PC-3 (cell line): ENCODE data around the gene SAMD11. TPM values are rescaled to one million over a fixed set of nuclear protein-coding genes. Genes with fewer than 3 reads are reported as not detected.

Experiments
- ATAC-seq: fragments of 200-7000 bp; cut with Tn5 transposase; 2 replicates; pipeline ENCODE4 v1.9.1; 2020; ENCODE audit warnings: mild to moderate bottlenecking, moderate library complexity
- BruUV-seq: library from RNA; stranded (reverse); fragments of 400-500 nt; replicated peaks from 2 replicates; lab custom pipeline; 2021; lab: Mats Ljungman, UMichigan
- CTCF ChIA-PET: fragments of 300-600 bp; sonication (Branson Sonifier 250); formaldehyde crosslinking; loops from one replicate; lab custom pipeline; 2022; ENCODE audit warnings: antibody characterized with exemption; lab: Charles Lee
- POLR2A ChIA-PET: fragments of 300-600 bp; sonication (Branson Sonifier 250); formaldehyde crosslinking; loops from one replicate; lab custom pipeline; 2022; ENCODE audit warnings: antibody characterized with exemption; ENCODE audit not compliant: unreplicated experiment; lab: Charles Lee
- DNase-seq: peaks from one replicate; pipeline ENCODE4 v3.0.0-alpha.2; 2015
- H2AFZ ChIP-seq: fragments of 300-600 bp; sonication (generic); 2 replicates; pipeline ENCODE4 v1.6.0; 2016; ENCODE audit warnings: antibody characterized with exemption, low read length
- H3F3A ChIP-seq: fragments of 300-600 bp; sonication (generic); one replicate; pipeline ENCODE4 v1.6.0; 2017; ENCODE audit warnings: antibody characterized with exemption, low read length, control low read depth, mild to moderate bottlenecking; ENCODE audit not compliant: unreplicated experiment
- H3K27ac ChIP-seq: fragments of 300-600 bp; sonication (generic); 2 replicates; pipeline ENCODE4 v1.5.1; 2016; ENCODE audit warnings: mild to moderate bottlenecking, low read length
- H3K27me3 ChIP-seq: fragments of 300-600 bp; sonication (generic); 2 replicates; pipeline ENCODE4 v1.6.1; 2016; ENCODE audit warnings: low read length, mixed read lengths
- H3K36me3 ChIP-seq: fragments of 300-600 bp; sonication (generic); 2 replicates; pipeline ENCODE4 v1.6.1; 2016; ENCODE audit warnings: low read depth, mixed run types, low read length, mixed read lengths
- H3K4me1 ChIP-seq: fragments of 300-600 bp; sonication (generic); 2 replicates; pipeline ENCODE4 v1.5.1; 2016; ENCODE audit warnings: low read length; ENCODE audit not compliant: insufficient read depth
- H3K4me2 ChIP-seq: fragments of 300-600 bp; sonication (generic); 2 replicates; pipeline ENCODE4 v1.6.0; 2016; ENCODE audit warnings: low read length
- H3K4me3 ChIP-seq: fragments of 300-600 bp; sonication (generic); 2 replicates; pipeline ENCODE4 v1.5.1; 2016; ENCODE audit warnings: mild to moderate bottlenecking, low read length, mixed read lengths
- H3K79me2 ChIP-seq: fragments of 300-600 bp; sonication (generic); 2 replicates; pipeline ENCODE4 v1.6.1; 2017; ENCODE audit warnings: low read length, mixed read lengths
- H3K9ac ChIP-seq: fragments of 300-600 bp; sonication (generic); 2 replicates; pipeline ENCODE4 v1.6.0; 2016; ENCODE audit warnings: mild to moderate bottlenecking, low read length
- H3K9me2 ChIP-seq: fragments of 300-600 bp; sonication (generic); replicated peaks from 2 replicates; pipeline ENCODE4 v1.6.1; 2016; ENCODE audit warnings: mixed run types, low read length, mixed read lengths
- H3K9me3 ChIP-seq: fragments of 300-600 bp; sonication (generic); 2 replicates; pipeline ENCODE4 v1.6.1; 2016; ENCODE audit warnings: low read length, mixed read lengths
- H4K20me1 ChIP-seq: fragments of 300-600 bp; sonication (generic); 2 replicates; pipeline ENCODE4 v1.6.1; 2016; ENCODE audit warnings: low read length, mixed read lengths
- EZH2 ChIP-seq: fragments of 300-600 bp; sonication (generic); IDR thresholded peaks from one replicate; pipeline ENCODE4 v1.6.1; 2017; ENCODE audit warnings: antibody characterized with exemption, mild to moderate bottlenecking, low read length; ENCODE audit not compliant: unreplicated experiment
- EZH2phosphoT487 ChIP-seq: fragments of 300-600 bp; sonication (generic); IDR thresholded peaks from 2 replicates; pipeline ENCODE4 v1.6.1; 2018; ENCODE audit warnings: mild to moderate bottlenecking, antibody characterized with exemption, low read length, borderline replicate concordance
- intact Hi-C: fragments of 100-400 bp; cut with micrococcal nuclease; formaldehyde crosslinking; loops from 2 replicates; pipeline ENCODE4 v1.9.0; 2023
- total RNA-seq: library from RNA; depleted of rRNA; stranded (reverse); fragments of >200 nt; gene quantifications from 2 replicates; pipeline ENCODE4 v1.2.3, GENCODE V29; 2014
- TF ChIP-seq, protein P1 (sequence below): fragments of 300-600 bp; sonication (generic); conservative IDR thresholded peaks from 2 replicates; pipeline ENCODE4 v1.5.1; 2017; ENCODE audit warnings: antibody characterized with exemption, low read depth, mild to moderate bottlenecking, low read length

Gene SAMD11
- total RNA-seq, 1 experiment from 2014 or later: 5.8 TPM

DNA sequence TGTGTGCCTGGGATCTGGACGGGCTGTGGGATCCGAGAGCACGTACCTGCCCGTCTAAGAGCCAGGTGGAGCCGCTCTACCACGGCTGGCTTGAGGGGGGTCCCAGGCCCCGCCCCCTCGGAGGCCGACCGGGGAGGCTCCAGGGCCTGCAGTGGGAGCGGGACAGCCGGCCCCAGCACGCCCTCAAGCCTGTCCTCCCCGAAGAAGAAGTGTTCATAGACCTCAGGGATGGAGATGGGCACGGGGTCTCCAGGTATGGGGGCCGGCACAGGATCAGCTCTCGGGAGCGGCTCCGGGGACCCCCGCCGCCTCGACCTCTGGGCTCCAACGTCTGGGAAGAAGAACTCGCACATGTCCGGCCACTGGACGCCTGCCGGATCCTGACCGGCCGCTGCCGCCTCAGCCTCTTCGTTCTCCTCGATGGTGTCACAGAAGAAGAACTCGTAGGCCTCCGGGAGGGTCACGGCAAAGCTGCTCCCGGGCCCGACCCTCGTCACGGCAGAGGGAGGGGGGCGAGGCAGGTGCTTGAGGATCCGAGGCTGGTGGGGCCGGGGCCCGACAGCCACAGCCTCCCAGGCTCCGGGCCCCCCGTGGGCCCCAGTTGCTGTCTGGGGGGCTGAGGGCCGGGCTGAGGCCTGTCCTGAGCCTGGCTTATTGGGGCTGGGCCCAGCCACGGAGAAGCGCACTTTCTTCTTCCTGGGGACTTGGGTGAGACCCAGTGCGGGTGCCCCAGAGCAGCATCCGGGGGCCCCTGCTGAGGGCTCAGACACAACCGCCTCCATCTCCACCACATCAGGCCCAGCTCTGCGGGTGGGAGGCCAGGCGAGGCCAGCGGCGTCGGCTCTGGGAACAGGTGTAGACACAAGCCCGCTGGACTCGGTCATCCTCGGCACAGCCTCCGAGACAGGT is 55.4 kb downstream of the SAMD11 start:
- intact Hi-C loops: no loop called here
- no peak overlapping the region for H3K4me2 ChIP-seq
- DNase-seq (no peak), ATAC-seq (no peak)
- peaks cover 11% of the 10 kb centered on the region for H3K27me3 ChIP-seq
- no peak overlapping the region for H2AFZ ChIP-seq
- TF ChIP-seq, protein P1, sequence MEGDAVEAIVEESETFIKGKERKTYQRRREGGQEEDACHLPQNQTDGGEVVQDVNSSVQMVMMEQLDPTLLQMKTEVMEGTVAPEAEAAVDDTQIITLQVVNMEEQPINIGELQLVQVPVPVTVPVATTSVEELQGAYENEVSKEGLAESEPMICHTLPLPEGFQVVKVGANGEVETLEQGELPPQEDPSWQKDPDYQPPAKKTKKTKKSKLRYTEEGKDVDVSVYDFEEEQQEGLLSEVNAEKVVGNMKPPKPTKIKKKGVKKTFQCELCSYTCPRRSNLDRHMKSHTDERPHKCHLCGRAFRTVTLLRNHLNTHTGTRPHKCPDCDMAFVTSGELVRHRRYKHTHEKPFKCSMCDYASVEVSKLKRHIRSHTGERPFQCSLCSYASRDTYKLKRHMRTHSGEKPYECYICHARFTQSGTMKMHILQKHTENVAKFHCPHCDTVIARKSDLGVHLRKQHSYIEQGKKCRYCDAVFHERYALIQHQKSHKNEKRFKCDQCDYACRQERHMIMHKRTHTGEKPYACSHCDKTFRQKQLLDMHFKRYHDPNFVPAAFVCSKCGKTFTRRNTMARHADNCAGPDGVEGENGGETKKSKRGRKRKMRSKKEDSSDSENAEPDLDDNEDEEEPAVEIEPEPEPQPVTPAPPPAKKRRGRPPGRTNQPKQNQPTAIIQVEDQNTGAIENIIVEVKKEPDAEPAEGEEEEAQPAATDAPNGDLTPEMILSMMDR: no peak
- TF ChIP-seq EZH2phosphoT487: no peak
- TF ChIP-seq EZH2: no peak
- no peaks in the 10 kb centered on the region for H3F3A ChIP-seq
- peaks cover 32% of the 10 kb centered on the region for H3K4me1 ChIP-seq
- H4K20me1 ChIP-seq: no peaks in the 10 kb centered on the region
- no peaks in the 10 kb centered on the region for H3K36me3 ChIP-seq
- no TSS peak for BruUV-seq
- no peak overlapping the region for H3K9ac ChIP-seq
- H3K4me3 ChIP-seq: no peak overlapping the region
- H3K9me2 ChIP-seq: no peaks in the 10 kb centered on the region
- POLR2A ChIA-PET: no interaction called here
- no peak overlapping the region for H3K27ac ChIP-seq
- CTCF ChIA-PET: no interaction called here
- H3K9me3 ChIP-seq: no peaks in the 10 kb centered on the region
- no peaks in the 10 kb centered on the region for H3K79me2 ChIP-seq

DNA sequence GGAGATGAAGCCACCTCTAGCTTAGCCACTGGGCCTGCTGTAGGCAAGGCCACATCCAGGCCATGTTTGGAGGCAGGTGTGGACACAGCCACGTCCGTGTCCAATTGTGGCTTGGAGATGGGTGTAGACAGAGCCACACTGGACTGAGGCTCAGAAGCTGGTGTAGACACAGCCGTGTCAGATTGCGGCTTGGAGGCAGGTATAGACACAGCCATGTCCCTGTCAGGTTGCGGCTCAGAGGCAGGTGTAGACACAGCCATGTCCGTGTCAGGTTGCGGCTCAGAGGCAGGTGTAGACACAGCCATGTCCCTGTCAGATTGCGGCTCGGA is 56.0 kb downstream of the SAMD11 start:
- DNase-seq: no peak
- H3K4me3 ChIP-seq: no peak overlapping the region
- intact Hi-C loops: no loop called here
- H3K36me3 ChIP-seq: no peaks in the 10 kb centered on the region
- H3K9me2 ChIP-seq: no peaks in the 10 kb centered on the region
- H3K27me3 ChIP-seq: peaks cover 11% of the 10 kb centered on the region
- CTCF ChIA-PET: no interaction called here
- no peak for TF ChIP-seq EZH2
- TF ChIP-seq, protein P1: no peak
- TF ChIP-seq EZH2phosphoT487: no peak
- BruUV-seq: no TSS peak
- no peaks in the 10 kb centered on the region for H3K9me3 ChIP-seq
- no peak overlapping the region for H2AFZ ChIP-seq
- no peak overlapping the region for H3K27ac ChIP-seq
- no peaks in the 10 kb centered on the region for H4K20me1 ChIP-seq
- ATAC-seq: no peak
- H3K4me1 ChIP-seq: peaks cover 32% of the 10 kb centered on the region
- no peak overlapping the region for H3K4me2 ChIP-seq
- H3F3A ChIP-seq: no peaks in the 10 kb centered on the region
- POLR2A ChIA-PET: no interaction called here
- H3K79me2 ChIP-seq: no peaks in the 10 kb centered on the region
- H3K9ac ChIP-seq: no peak overlapping the region

DNA sequence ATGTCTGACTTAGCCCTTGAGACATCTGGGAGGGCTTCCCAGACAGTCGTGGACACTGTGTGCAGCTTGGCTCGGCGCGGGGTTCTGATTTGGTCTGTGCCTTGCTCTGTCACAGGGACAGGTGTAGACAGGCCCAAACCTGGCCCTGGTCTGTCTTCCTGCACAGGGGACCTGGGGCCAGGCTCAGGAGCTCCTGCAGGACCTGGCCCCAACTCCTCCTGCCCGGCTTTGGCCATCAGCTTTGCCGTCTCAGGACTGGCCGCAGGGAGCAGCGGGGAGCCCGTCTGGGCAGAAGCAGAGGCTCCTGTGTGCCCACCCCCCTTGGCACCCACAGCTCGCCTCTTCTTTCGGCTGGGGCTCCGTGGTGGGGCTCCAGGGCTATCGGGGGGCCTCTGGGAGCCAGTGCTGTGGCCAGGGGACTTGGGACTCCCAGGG is 56.4 kb downstream of the SAMD11 start:
- Histone ChIP-seq H3F3A (no peaks in the 10 kb centered on the region), H3K4me3 (no peak overlapping the region), H3K27ac (no peak overlapping the region), H4K20me1 (no peaks in the 10 kb centered on the region), H3K9me3 (no peaks in the 10 kb centered on the region), H3K79me2 (no peaks in the 10 kb centered on the region), H3K36me3 (no peaks in the 10 kb centered on the region), H3K9me2 (no peaks in the 10 kb centered on the region), H3K9ac (no peak overlapping the region), H3K4me2 (no peak overlapping the region), H3K27me3 (peaks cover 11% of the 10 kb centered on the region), H3K4me1 (peaks cover 32% of the 10 kb centered on the region), H2AFZ (no peak overlapping the region)
- intact Hi-C loops: no loop called here
- DNase-seq (no peak), ATAC-seq (no peak)
- ChIA-PET CTCF (no interaction called here), POLR2A (interaction anchor here (1.0 kb wide), 1 partner anchor 11 kb away, joined by 5 read pairs; no protein-coding TSS in a partner anchor)
- TF ChIP-seq, protein P1: no peak
- no peak for TF ChIP-seq EZH2
- TF ChIP-seq EZH2phosphoT487: no peak
- BruUV-seq: no TSS peak
